OCI-LY1 (cell line): Measurements from ENCODE around the gene RAPGEF2.

Experiments
- H2AFZ ChIP-seq: fragments of 200-600 bp; sonication (generic), shearing (Covaris generic); 2 replicates; pipeline ENCODE4 v1.6.0; 2014; ENCODE audit warnings: antibody characterized with exemption, mild to moderate bottlenecking, low read length
- H3F3A ChIP-seq: fragments of 200-600 bp; sonication (generic), shearing (Covaris generic); 2 replicates; pipeline ENCODE4 v1.6.0; 2014; ENCODE audit warnings: mild to moderate bottlenecking, antibody characterized with exemption, low read length, moderate library complexity; ENCODE audit not compliant: insufficient read depth
- H3K27ac ChIP-seq: fragments of 200-600 bp; sonication (generic); 2 replicates; pipeline ENCODE4 v1.5.1; 2014; ENCODE audit warnings: low read length, mixed run types, mild to moderate bottlenecking, low read depth; ENCODE audit not compliant: poor library complexity, severe bottlenecking
- H3K27me3 ChIP-seq: fragments of 200-600 bp; sonication (generic); 2 replicates; pipeline ENCODE4 v1.6.0; 2014; ENCODE audit warnings: antibody characterized with exemption, mild to moderate bottlenecking, low read length, moderate library complexity; ENCODE audit not compliant: insufficient read depth
- H3K36me3 ChIP-seq: fragments of 200-600 bp; sonication (generic); 2 replicates; pipeline ENCODE4 v1.6.1; 2014; ENCODE audit warnings: mild to moderate bottlenecking, antibody characterized with exemption, low read length, moderate library complexity, mixed read lengths; ENCODE audit not compliant: insufficient read depth
- H3K4me1 ChIP-seq: fragments of 200-600 bp; sonication (generic); 2 replicates; pipeline ENCODE4 v1.5.1; 2014; ENCODE audit warnings: mild to moderate bottlenecking, low read length, moderate library complexity; ENCODE audit not compliant: insufficient read depth, severe bottlenecking
- H3K4me2 ChIP-seq: fragments of 200-600 bp; sonication (generic), shearing (Covaris generic); 2 replicates; pipeline ENCODE4 v1.6.1; 2014; ENCODE audit warnings: low read length
- H3K4me3 ChIP-seq: fragments of 200-600 bp; sonication (generic); 2 replicates; pipeline ENCODE4 v1.5.1; 2014; ENCODE audit warnings: low read length, low read depth, mild to moderate bottlenecking, mixed read lengths; ENCODE audit not compliant: poor library complexity, severe bottlenecking
- H3K79me2 ChIP-seq: fragments of 200-600 bp; shearing (Covaris generic); 2 replicates; pipeline ENCODE4 v1.6.1; 2016; ENCODE audit warnings: mixed run types, low read length, mixed read lengths; ENCODE audit not compliant: insufficient read depth
- H3K9ac ChIP-seq: fragments of 200-600 bp; sonication (generic), shearing (Covaris generic); 2 replicates; pipeline ENCODE4 v1.6.1; 2014; ENCODE audit warnings: mild to moderate bottlenecking, low read length, mixed read lengths
- H3K9me2 ChIP-seq: fragments of 200-600 bp; sonication (generic), shearing (Covaris generic); 2 replicates; pipeline ENCODE4 v1.6.1; 2014; ENCODE audit warnings: low read depth, mild to moderate bottlenecking, low read length, mixed read lengths
- H3K9me3 ChIP-seq: fragments of 200-600 bp; shearing (Covaris generic); 2 replicates; pipeline ENCODE4 v1.6.1; 2014; ENCODE audit warnings: low read length, mixed read lengths
- H4K20me1 ChIP-seq: fragments of 200-600 bp; sonication (generic), shearing (Covaris generic); 2 replicates; pipeline ENCODE4 v1.6.0; 2016; ENCODE audit warnings: mild to moderate bottlenecking, low read length; ENCODE audit not compliant: insufficient read depth
- EZH2 ChIP-seq: fragments of 200-600 bp; sonication (generic), shearing (Covaris generic); IDR thresholded peaks from 2 replicates; pipeline ENCODE4 v1.8.0; 2017; ENCODE audit warnings: borderline replicate concordance, mixed run types, mild to moderate bottlenecking, antibody characterized with exemption, low read length, moderate library complexity, mixed read lengths
- TF ChIP-seq, protein P1 (sequence below): fragments of 200-600 bp; sonication (generic), shearing (Covaris generic); IDR thresholded peaks from 2 replicates; pipeline ENCODE4 v1.5.1; 2017; ENCODE audit warnings: mild to moderate bottlenecking, antibody characterized with exemption, low read length, moderate library complexity, mixed read lengths

Gene RAPGEF2

DNA sequence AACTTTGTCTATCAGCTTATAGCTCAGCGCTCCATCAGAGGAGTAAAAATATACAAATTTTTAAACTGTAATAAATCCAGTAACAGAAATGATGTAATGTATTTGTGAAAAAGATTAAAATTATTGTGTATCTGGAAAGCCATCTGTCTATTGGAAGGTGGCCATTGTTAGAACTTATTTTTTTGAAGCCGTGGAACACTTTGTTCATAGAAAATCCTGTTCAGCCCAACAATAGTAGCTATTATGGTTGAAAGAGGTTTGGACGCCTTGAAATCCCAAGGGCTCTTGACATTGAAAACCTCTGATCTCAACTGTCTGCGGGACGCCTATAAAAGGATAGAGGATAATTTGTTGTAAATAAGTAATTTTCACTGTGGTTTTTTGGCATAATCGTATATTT is 98.3 kb downstream of the RAPGEF2 start:
- Histone ChIP-seq H3K9me2 (no peaks in the 10 kb centered on the region), H3K27me3 (no peaks in the 10 kb centered on the region), H3K9me3 (no peaks in the 10 kb centered on the region), H3K79me2 (no peaks in the 10 kb centered on the region), H2AFZ (no peak overlapping the region), H3K9ac (no peak overlapping the region), H3K4me3 (no peak overlapping the region), H4K20me1 (no peaks in the 10 kb centered on the region), H3F3A (no peaks in the 10 kb centered on the region), H3K27ac (no peak overlapping the region), H3K4me2 (no peak overlapping the region), H3K36me3 (no peaks in the 10 kb centered on the region), H3K4me1 (no peaks in the 10 kb centered on the region)
- TF ChIP-seq, protein P1, sequence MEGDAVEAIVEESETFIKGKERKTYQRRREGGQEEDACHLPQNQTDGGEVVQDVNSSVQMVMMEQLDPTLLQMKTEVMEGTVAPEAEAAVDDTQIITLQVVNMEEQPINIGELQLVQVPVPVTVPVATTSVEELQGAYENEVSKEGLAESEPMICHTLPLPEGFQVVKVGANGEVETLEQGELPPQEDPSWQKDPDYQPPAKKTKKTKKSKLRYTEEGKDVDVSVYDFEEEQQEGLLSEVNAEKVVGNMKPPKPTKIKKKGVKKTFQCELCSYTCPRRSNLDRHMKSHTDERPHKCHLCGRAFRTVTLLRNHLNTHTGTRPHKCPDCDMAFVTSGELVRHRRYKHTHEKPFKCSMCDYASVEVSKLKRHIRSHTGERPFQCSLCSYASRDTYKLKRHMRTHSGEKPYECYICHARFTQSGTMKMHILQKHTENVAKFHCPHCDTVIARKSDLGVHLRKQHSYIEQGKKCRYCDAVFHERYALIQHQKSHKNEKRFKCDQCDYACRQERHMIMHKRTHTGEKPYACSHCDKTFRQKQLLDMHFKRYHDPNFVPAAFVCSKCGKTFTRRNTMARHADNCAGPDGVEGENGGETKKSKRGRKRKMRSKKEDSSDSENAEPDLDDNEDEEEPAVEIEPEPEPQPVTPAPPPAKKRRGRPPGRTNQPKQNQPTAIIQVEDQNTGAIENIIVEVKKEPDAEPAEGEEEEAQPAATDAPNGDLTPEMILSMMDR = no peak
- TF ChIP-seq EZH2 = no peak

DNA sequence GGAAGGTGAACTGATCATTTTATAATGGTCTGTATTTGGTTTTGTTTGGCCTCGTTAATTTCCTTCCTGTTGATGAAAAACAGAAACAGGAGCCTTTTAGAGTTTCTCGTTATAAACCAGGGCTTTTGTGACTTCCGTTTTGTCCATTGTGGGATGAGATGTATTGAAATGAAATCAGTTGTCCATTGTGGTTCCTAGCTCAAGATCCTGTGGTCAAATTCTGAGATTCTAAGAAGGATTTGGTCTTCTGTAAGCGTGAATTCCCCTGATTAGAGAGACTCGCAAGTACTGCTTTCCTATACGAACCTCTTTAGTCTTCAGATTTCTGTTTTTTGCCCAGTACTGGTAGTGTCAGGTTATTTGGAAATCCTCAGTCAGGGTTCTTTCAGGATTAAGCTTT is 101.7 kb downstream of the RAPGEF2 start:
- no peak overlapping the region for H3K27ac ChIP-seq
- H3F3A ChIP-seq = no peaks in the 10 kb centered on the region
- H3K9me2 ChIP-seq = no peaks in the 10 kb centered on the region
- no peak overlapping the region for H3K9ac ChIP-seq
- no peak overlapping the region for H3K4me2 ChIP-seq
- no peaks in the 10 kb centered on the region for H3K27me3 ChIP-seq
- H3K9me3 ChIP-seq = no peaks in the 10 kb centered on the region
- TF ChIP-seq EZH2 = no peak
- TF ChIP-seq, protein P1 = no peak
- no peaks in the 10 kb centered on the region for H3K36me3 ChIP-seq
- H3K4me1 ChIP-seq = no peaks in the 10 kb centered on the region
- no peaks in the 10 kb centered on the region for H3K79me2 ChIP-seq
- H3K4me3 ChIP-seq = no peak overlapping the region
- H4K20me1 ChIP-seq = no peaks in the 10 kb centered on the region
- H2AFZ ChIP-seq = no peak overlapping the region

DNA sequence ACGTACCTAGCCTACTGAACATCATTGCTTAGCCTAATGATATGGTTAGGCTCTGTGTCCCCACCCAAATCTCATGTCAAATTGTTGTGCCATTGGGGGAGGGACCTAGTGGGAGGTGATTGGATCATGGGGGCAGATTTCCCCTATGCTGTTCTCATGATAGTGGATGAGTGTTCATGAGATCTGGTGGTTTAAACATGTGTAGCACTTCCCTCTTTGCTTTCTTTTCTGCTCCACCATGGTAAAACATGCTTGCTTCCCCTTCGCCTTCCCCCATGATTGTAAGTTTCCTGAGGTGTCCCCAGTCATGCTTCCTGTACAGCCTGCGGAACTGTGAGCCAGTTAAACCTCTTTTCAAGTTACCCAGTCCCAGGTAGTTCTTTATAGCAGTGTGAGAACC is 102.6 kb downstream of the RAPGEF2 start:
- H2AFZ ChIP-seq = no peak overlapping the region
- no peak overlapping the region for H3K4me2 ChIP-seq
- H4K20me1 ChIP-seq = no peaks in the 10 kb centered on the region
- H3F3A ChIP-seq = no peaks in the 10 kb centered on the region
- H3K9me3 ChIP-seq = no peaks in the 10 kb centered on the region
- no peak overlapping the region for H3K4me3 ChIP-seq
- H3K79me2 ChIP-seq = no peaks in the 10 kb centered on the region
- H3K4me1 ChIP-seq = no peaks in the 10 kb centered on the region
- H3K9me2 ChIP-seq = no peaks in the 10 kb centered on the region
- TF ChIP-seq EZH2 = no peak
- TF ChIP-seq, protein P1 = no peak
- H3K27me3 ChIP-seq = no peaks in the 10 kb centered on the region
- H3K9ac ChIP-seq = no peak overlapping the region
- H3K27ac ChIP-seq = no peak overlapping the region
- H3K36me3 ChIP-seq = no peaks in the 10 kb centered on the region
